ENCODE measurements around the gene EML4. TPM values are rescaled to one million over a fixed set of nuclear protein-coding genes. Genes with fewer than 3 reads are reported as not detected.

Gene EML4
- total RNA-seq, 2 donors from 2014 or later = 32.8 to 59.9 TPM

DNA sequence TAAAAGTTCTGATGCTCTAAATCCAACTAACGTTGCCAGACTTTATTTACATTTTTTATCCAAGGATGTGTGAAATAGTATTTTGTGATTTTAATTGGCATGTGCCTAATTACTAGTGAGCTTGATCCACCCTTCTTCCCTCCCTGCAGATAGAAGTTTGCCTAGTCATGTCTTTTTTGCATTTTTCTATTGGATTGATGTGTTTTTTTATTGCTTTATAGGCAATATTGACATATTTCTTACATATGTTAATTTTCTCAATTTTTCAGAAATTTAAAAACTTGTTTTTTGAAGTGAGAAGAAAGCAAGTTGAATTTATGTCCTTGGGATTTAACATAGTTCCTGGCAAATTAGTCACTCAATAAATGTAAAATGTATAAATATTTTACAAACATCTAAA is 56.4 kb downstream of the EML4 start:
- H3K27me3 ChIP-seq (replicated peaks; ENCODE audit: insufficient read depth) = no peaks in the 10 kb centered on the region
- no peak for ATAC-seq (ENCODE audit: insufficient number of reproducible peaks, low FRiP score, low read depth)

DNA sequence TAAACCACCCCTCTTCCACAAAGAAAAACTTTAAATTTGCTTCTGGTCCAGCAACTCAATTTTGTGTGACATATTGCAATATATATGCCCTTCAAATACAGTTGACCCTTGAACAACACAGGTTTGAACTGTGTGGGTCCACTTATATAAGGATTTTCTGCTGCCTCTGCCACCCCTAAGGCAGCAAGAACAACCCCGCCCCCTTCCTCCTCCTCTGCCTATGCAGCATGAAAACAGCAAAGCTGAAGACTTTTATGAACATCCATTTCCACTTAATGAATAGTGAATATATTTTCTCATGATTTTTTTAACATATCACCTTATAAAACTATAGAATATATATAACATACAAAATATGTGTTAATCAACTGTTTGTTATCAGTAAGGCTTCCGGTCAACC is 58.3 kb downstream of the EML4 start:
- DNase-seq (ENCODE audit: low spot score) (no peak), ATAC-seq (ENCODE audit: insufficient number of reproducible peaks, low FRiP score, low read depth) (no peak)
- H3K9me3 ChIP-seq = no peaks in the 10 kb centered on the region
- H3K4me3 ChIP-seq = no peak overlapping the region
- H3K27ac ChIP-seq = no peak overlapping the region
- peaks cover 13 to 17% of the 10 kb centered on the region in 2 donors for H3K4me1 ChIP-seq (ENCODE audit: control insufficient read depth in 1 of 2, low read depth in 2 of 2)
- no peaks in the 10 kb centered on the region for H3K27me3 ChIP-seq (replicated peaks; ENCODE audit: insufficient read depth)
- no peaks in the 10 kb centered on the region for H3K36me3 ChIP-seq
- TF ChIP-seq, protein P1, sequence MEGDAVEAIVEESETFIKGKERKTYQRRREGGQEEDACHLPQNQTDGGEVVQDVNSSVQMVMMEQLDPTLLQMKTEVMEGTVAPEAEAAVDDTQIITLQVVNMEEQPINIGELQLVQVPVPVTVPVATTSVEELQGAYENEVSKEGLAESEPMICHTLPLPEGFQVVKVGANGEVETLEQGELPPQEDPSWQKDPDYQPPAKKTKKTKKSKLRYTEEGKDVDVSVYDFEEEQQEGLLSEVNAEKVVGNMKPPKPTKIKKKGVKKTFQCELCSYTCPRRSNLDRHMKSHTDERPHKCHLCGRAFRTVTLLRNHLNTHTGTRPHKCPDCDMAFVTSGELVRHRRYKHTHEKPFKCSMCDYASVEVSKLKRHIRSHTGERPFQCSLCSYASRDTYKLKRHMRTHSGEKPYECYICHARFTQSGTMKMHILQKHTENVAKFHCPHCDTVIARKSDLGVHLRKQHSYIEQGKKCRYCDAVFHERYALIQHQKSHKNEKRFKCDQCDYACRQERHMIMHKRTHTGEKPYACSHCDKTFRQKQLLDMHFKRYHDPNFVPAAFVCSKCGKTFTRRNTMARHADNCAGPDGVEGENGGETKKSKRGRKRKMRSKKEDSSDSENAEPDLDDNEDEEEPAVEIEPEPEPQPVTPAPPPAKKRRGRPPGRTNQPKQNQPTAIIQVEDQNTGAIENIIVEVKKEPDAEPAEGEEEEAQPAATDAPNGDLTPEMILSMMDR (IDR thresholded peaks at IDR 0.05) = no peak

More for the DNA sequence above, 56.4 kb downstream of the EML4 start:
- Histone ChIP-seq H3K27ac (no peak overlapping the region), H3K36me3 (no peaks in the 10 kb centered on the region), H3K4me3 (no peak overlapping the region), H3K4me1 (ENCODE audit: control insufficient read depth in 1 of 2, low read depth in 2 of 2) (peaks cover 17 to 18% of the 10 kb centered on the region in 2 donors), H3K9me3 (no peaks in the 10 kb centered on the region)
- no peak for DNase-seq (ENCODE audit: low spot score)
- TF ChIP-seq, protein P1 (IDR thresholded peaks at IDR 0.05) = no peak

DNA sequence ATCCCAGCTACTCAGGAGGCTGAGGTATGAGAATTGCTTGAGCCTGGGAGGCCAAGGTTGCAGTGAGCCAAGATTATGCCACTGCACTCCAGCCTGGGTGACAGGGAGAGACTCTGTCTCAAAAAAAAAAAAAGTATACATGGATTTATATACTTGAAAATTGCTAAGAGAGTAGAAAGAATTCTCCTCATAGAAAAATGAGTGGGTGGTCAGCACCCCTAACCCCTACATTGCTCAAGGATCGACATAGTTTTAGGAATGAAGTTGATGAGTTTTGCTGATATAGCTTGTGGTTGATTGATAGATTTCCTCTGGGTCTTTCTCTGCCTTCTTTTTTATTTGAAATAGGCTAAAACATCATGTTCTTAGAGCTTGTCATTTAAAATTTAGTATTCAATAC is 58.9 kb downstream of the EML4 start:
- Histone ChIP-seq H3K27me3 (replicated peaks; ENCODE audit: insufficient read depth) (no peaks in the 10 kb centered on the region), H3K4me3 (no peak overlapping the region), H3K4me1 (ENCODE audit: control insufficient read depth in 1 of 2, low read depth in 2 of 2) (peaks cover 12 to 17% of the 10 kb centered on the region in 2 donors), H3K36me3 (no peaks in the 10 kb centered on the region), H3K9me3 (no peaks in the 10 kb centered on the region), H3K27ac (no peak overlapping the region)
- DNase-seq (ENCODE audit: low spot score) = no peak
- TF ChIP-seq, protein P1 (IDR thresholded peaks at IDR 0.05) = no peak
- ATAC-seq (ENCODE audit: insufficient number of reproducible peaks, low FRiP score, low read depth) = no peak

DNA sequence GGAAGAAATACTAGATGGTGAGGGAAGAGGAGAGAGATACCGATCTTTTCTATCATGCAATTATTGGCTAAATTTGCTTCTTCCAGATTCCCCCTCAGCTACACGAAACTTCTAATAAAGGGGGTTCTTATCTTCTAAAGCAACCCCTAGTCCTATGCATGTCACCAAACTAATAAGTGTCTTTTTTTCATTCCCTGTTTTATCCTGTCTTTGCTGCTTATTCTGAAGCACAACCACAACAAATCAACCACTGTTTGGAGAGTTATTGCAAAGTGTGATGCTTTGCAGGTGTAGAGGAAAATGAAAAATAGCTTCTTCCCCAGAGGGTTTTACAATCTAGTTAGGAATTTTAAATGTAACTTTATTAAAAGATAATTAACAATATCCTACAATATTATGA is 60.8 kb downstream of the EML4 start:
- no peaks in the 10 kb centered on the region for H3K9me3 ChIP-seq
- TF ChIP-seq, protein P1 (IDR thresholded peaks at IDR 0.05) = no peak
- peaks cover 0 to 9% of the 10 kb centered on the region in 2 donors for H3K4me1 ChIP-seq (ENCODE audit: control insufficient read depth in 1 of 2, low read depth in 2 of 2)
- ATAC-seq (ENCODE audit: insufficient number of reproducible peaks, low FRiP score, low read depth) = no peak
- no peak for DNase-seq (ENCODE audit: low spot score)
- H3K4me3 ChIP-seq = no peak overlapping the region
- no peaks in the 10 kb centered on the region for H3K27me3 ChIP-seq (replicated peaks; ENCODE audit: insufficient read depth)
- H3K36me3 ChIP-seq = no peaks in the 10 kb centered on the region
- H3K27ac ChIP-seq = no peak overlapping the region

DNA sequence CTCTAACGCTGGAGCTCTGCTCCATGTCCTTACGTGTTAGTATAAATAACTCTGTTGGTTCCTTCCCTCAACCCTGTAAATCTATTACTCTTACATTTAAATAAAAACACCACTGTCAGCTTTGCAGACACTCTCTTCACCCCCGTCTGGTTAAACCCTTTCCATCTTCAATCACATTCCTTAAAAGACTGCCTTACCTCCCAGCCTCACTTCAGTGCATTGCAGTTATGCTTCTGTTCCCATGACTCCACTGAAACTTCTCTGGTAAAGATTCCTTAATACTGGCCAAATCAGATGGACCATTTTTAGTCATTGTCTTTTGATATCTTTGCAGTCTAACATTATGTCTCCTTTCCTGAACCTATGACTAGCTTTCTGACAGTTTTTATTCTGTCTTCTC is 61.7 kb downstream of the EML4 start:
- H3K27me3 ChIP-seq (replicated peaks; ENCODE audit: insufficient read depth) = no peaks in the 10 kb centered on the region
- TF ChIP-seq, protein P1 (IDR thresholded peaks at IDR 0.05) = no peak
- peaks cover 0 to 9% of the 10 kb centered on the region in 2 donors for H3K4me1 ChIP-seq (ENCODE audit: control insufficient read depth in 1 of 2, low read depth in 2 of 2)
- no peak overlapping the region for H3K27ac ChIP-seq
- no peaks in the 10 kb centered on the region for H3K9me3 ChIP-seq
- H3K36me3 ChIP-seq = no peaks in the 10 kb centered on the region
- DNase-seq (ENCODE audit: low spot score) (no peak), ATAC-seq (ENCODE audit: insufficient number of reproducible peaks, low FRiP score, low read depth) (no peak)
- H3K4me3 ChIP-seq = no peak overlapping the region
